ENCODE results near the gene NUP98. TPM values are rescaled to one million over a fixed set of nuclear protein-coding genes. Genes with fewer than 3 reads are reported as not detected.

The NUP98 gene
- total and polyA plus RNA-seq, 10 of the 15 experiments (the other 5 are each of a cell fraction or from before 2014, with no cell fraction given), result 21.7 to 108 (median 78.9) TPM

DNA sequence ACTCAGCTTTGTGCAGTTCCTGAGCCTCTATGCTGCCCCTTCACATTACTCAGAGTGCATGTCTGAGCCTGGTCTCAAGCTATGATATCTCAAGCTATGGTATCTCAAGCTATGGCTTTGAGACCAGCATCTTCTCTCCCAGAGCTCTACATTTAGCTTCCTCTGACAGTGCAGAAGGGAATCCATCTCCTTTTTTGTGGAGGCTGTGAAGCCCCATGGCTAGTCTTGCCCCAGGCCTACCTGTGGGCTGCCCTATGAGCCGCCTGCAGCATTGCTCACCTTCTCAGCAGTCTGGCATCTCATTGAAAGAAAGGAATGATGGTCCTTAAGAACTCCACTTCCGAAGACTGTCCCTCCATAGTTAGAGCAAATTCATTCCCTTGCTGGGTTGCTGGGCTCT lies 23.6 kb upstream of the NUP98 start:
- Histone ChIP-seq H3K36me3 (ENCODE audit: control insufficient read depth in 2 of 2, insufficient read depth in 2 of 2, low read length in 1 of 2) (peaks cover 0 to 11% of the 10 kb centered on the region in 2 experiments; a peak in 3 of 4 replicates), H3K9me3 (replicated peaks; ENCODE audit: control insufficient read depth, insufficient read depth, low read length) (no peaks in the 10 kb centered on the region), H3K4me2 (ENCODE audit: control insufficient read depth, insufficient read depth) (no peak overlapping the region), H3K27ac (ENCODE audit: control insufficient read depth, insufficient read depth) (no peak overlapping the region), H4K20me1 (ENCODE audit: control insufficient read depth, insufficient read depth) (no peaks in the 10 kb centered on the region), H2AFZ (ENCODE audit: control insufficient read depth, low read depth, low read length) (no peak overlapping the region), H3K27me3 (replicated peaks in 1 of 2; ENCODE audit: control insufficient read depth in 2 of 2, insufficient read depth in 2 of 2, low read length in 1 of 2) (no peaks in the 10 kb centered on the region), H3K4me3 (no peak overlapping the region), H3K9ac (ENCODE audit: control insufficient read depth, insufficient read depth, low read length) (no peak overlapping the region), H3K4me1 (ENCODE audit: control insufficient read depth, insufficient read depth, low read length) (peaks cover 2% of the 10 kb centered on the region; the same call in 1 of the 2 replicates), H3K79me2 (ENCODE audit: control insufficient read depth, insufficient read depth, low read length) (no peaks in the 10 kb centered on the region)
- RAD21 ChIA-PET (ENCODE audit: unreplicated experiment), result interaction anchor here (0.7 to 1.8 kb wide), 4 partner anchors 12 to 235 kb away, joined by 3 to 7 read pairs (median 5); partner anchors contain the start of genes PGAP2, RHOG and STIM1
- SMC1A ChIA-PET (ENCODE audit: uncharacterized antibody, unreplicated experiment), result interaction anchor here (0.8 to 3.2 kb wide), 6 partner anchors 9 to 266 kb away, joined by 3 to 10 read pairs (median 4); no protein-coding TSS in a partner anchor
- no TSS peak for BruUV-seq (replicated peaks)
- CTCF ChIA-PET, result interaction anchor here (1.1 to 6.6 kb wide), 5 partner anchors 10 to 251 kb away, joined by 7 to 33 read pairs (median 9); partner anchors contain the start of genes PGAP2 and RHOG
- POLR2A ChIA-PET, result no interaction called here
- ATAC-seq (no peak), DNase-seq (ENCODE audit: low read depth, low spot score) (no peak), FAIRE-seq (no peak)
- in situ Hi-C loops (cut with MboI) (no loop called here), intact Hi-C loops (cut with micrococcal nuclease; ENCODE audit: unreplicated experiment) (no loop called here)
- TF ChIP-seq CREM (IDR thresholded peaks at IDR 0.05; ENCODE audit: low read depth) (no peak), ASH2L (IDR thresholded peaks at IDR 0.05; ENCODE audit: borderline replicate concordance, low read depth) (no peak), YY1 (IDR thresholded peaks at IDR 0.05; ENCODE audit: low read depth, low read length) (no peak), MYC (IDR thresholded peaks at IDR 0.05; ENCODE audit: insufficient read depth, insufficient read length, insufficient replicate concordance, low read length, severe bottlenecking) (no peak), TCF7 (IDR thresholded peaks at IDR 0.05; ENCODE audit: borderline replicate concordance) (no peak), CHD4 (IDR thresholded peaks at IDR 0.05) (no peak), SIN3A (IDR thresholded peaks at IDR 0.05; ENCODE audit: low read depth, low read length) (no peak), NBN (IDR thresholded peaks at IDR 0.05) (no peak), ZSCAN29 (IDR thresholded peaks at IDR 0.05) (no peak), EZH2 (IDR thresholded peaks at IDR 0.05; ENCODE audit: borderline replicate concordance, control insufficient read depth, low read depth, low read length) (no peak), HDAC2 (IDR thresholded peaks at IDR 0.05) (no peak), NFIC (IDR thresholded peaks at IDR 0.05; ENCODE audit: low read depth, low read length) (no peak)
- TF ChIP-seq, protein P1, sequence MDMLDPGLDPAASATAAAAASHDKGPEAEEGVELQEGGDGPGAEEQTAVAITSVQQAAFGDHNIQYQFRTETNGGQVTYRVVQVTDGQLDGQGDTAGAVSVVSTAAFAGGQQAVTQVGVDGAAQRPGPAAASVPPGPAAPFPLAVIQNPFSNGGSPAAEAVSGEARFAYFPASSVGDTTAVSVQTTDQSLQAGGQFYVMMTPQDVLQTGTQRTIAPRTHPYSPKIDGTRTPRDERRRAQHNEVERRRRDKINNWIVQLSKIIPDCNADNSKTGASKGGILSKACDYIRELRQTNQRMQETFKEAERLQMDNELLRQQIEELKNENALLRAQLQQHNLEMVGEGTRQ (IDR thresholded peaks at IDR 0.05; ENCODE audit: borderline replicate concordance, low read depth, low read length), result no peak
- TF ChIP-seq, protein P2, sequence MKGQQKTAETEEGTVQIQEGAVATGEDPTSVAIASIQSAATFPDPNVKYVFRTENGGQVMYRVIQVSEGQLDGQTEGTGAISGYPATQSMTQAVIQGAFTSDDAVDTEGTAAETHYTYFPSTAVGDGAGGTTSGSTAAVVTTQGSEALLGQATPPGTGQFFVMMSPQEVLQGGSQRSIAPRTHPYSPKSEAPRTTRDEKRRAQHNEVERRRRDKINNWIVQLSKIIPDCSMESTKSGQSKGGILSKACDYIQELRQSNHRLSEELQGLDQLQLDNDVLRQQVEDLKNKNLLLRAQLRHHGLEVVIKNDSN (IDR thresholded peaks at IDR 0.05; ENCODE audit: borderline replicate concordance, extremely low read length, insufficient read depth, low read depth, low read length), result no peak
- TF ChIP-seq, protein P3, sequence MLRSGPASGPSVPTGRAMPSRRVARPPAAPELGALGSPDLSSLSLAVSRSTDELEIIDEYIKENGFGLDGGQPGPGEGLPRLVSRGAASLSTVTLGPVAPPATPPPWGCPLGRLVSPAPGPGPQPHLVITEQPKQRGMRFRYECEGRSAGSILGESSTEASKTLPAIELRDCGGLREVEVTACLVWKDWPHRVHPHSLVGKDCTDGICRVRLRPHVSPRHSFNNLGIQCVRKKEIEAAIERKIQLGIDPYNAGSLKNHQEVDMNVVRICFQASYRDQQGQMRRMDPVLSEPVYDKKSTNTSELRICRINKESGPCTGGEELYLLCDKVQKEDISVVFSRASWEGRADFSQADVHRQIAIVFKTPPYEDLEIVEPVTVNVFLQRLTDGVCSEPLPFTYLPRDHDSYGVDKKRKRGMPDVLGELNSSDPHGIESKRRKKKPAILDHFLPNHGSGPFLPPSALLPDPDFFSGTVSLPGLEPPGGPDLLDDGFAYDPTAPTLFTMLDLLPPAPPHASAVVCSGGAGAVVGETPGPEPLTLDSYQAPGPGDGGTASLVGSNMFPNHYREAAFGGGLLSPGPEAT (IDR thresholded peaks at IDR 0.05; ENCODE audit: low read depth), result no peak
- TF ChIP-seq, protein P4, sequence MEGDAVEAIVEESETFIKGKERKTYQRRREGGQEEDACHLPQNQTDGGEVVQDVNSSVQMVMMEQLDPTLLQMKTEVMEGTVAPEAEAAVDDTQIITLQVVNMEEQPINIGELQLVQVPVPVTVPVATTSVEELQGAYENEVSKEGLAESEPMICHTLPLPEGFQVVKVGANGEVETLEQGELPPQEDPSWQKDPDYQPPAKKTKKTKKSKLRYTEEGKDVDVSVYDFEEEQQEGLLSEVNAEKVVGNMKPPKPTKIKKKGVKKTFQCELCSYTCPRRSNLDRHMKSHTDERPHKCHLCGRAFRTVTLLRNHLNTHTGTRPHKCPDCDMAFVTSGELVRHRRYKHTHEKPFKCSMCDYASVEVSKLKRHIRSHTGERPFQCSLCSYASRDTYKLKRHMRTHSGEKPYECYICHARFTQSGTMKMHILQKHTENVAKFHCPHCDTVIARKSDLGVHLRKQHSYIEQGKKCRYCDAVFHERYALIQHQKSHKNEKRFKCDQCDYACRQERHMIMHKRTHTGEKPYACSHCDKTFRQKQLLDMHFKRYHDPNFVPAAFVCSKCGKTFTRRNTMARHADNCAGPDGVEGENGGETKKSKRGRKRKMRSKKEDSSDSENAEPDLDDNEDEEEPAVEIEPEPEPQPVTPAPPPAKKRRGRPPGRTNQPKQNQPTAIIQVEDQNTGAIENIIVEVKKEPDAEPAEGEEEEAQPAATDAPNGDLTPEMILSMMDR (IDR thresholded peaks at IDR 0.05 in 2 of 3, conservative IDR thresholded peaks at IDR 0.05 in 1 of 3; ENCODE audit: control insufficient read depth in 2 of 3, extremely low read depth in 1 of 3, insufficient read depth in 1 of 3, low read depth in 3 of 3, low read length in 3 of 3), result no peak
- 96% methylated on average over 2 of the region's 2 CpGs for WGBS (ENCODE audit: insufficient coverage, insufficient replicate concordance, low lambda C conversion rate, missing lambda C conversion rate)

Measured in GM12878 (cell line).